Mucosa of descending colon (tissue), 3 donors: ENCODE results near the gene SLC43A1. TPM values are rescaled to one million over a fixed set of nuclear protein-coding genes. Genes with fewer than 3 reads are reported as not detected.
A peak's percentile ranks its signal among the peaks of the same experiment; 100 is the strongest.

Experiments
- ATAC-seq: fragments of 200-7000 bp; cut with Tn5 transposase; one replicate; pipeline ENCODE4 v1.9.1; 2020; ENCODE audit warnings: mild to moderate bottlenecking, moderate library complexity
- DNase-seq, 3 donors: peaks; one replicate each; pipeline ENCODE4 v3.0.0-alpha.2; 2020
- H3K36me3 ChIP-seq: fragments of 200-600 bp; one replicate; pipeline ENCODE4 v1.8.0; 2021; ENCODE audit warnings: low read depth, mild to moderate bottlenecking
- H3K4me1 ChIP-seq: fragments of 200-600 bp; one replicate; pipeline ENCODE4 v1.8.0; 2021; ENCODE audit warnings: low read depth, mild to moderate bottlenecking
- H3K4me3 ChIP-seq: fragments of 200-600 bp; one replicate; pipeline ENCODE4 v1.8.0; 2021; ENCODE audit warnings: mild to moderate bottlenecking
- H3K9me3 ChIP-seq: fragments of 200-600 bp; one replicate; pipeline ENCODE4 v1.8.0; 2021; ENCODE audit warnings: mild to moderate bottlenecking
- intact Hi-C, 2 donors: fragments of 100-400 bp; cut with DNase I in 1 of 2; cut with micrococcal nuclease in 1 of 2; formaldehyde crosslinking; loops; one replicate each; pipeline versions ENCODE4 v1.11.0 to v1.11.1; 2022; cut with DNase I, micrococcal nuclease
- total RNA-seq, 3 donors: library from RNA; stranded (reverse); fragmentation: NEBNext Ultra II Directional in 2 of 3; extraction: Animal tissue kit (Norgen Biotek cat#: 25700) in 2 of 3; gene quantifications; one replicate each; pipeline versions ENCODE4 v1.2.1 to v1.2.4, GENCODE V29; 2021 to 2023
- TF ChIP-seq, protein P1 (sequence below): fragments of 200-600 bp; IDR thresholded peaks from one replicate; pipeline ENCODE4 v1.8.0; 2022; ENCODE audit warnings: antibody characterized with exemption, mild to moderate bottlenecking
- donor health status: DM: no; HTN: no; CAD: no; lungs with moderate emphysema.
- donor health status: DM: no; HTN: no; CAD: no.
- donor health status: DM: no; HTN: yes; CAD: no.

SLC43A1 gene
- total RNA-seq, 3 donors from 2014 or later = 8.3 to 22.6 (median 9.9) TPM

DNA sequence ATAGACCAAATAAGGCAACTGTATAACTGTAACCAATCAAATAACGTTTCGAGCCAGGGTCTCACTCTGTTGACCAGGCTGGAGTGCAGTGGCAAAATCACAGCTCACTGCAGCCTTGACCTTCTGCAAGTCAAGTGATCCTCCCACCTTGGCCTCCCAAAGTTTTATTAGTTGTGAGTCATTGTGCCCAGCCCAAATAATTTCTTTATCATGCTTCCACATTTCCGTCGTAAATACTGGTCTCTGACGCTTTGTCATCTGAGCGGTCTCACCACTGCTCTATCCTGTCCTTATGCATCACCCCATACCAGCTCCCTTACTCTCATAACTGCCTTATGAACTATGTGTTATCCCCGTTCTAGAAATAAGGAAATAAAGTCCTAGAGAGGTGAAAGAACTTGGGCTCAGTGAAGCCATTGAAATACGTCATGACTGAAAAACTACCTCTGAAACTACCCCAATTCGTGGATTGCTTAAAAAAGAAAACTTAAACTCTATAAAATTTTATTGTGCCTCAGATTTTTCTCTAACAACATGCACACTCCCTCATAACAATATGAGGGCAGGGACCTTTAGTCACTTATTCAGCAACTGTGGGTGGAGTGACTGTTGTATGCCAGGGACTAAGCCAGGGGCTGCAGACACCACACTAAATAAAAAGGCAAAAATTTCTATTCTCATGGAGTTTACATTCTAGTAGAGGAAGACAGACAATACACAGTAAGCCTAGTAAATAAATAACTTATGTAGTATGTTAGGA is 71.0 kb downstream of the SLC43A1 start:
- ATAC-seq (peak; percentile 90), DNase-seq (peak in 1 of 3 donors; percentile 12)
- Histone ChIP-seq H3K36me3 (no peaks in the 10 kb centered on the region), H3K9me3 (no peaks in the 10 kb centered on the region), H3K4me1 (peaks cover 7% of the 10 kb centered on the region), H3K4me3 (no peak overlapping the region)
- TF ChIP-seq, protein P1, sequence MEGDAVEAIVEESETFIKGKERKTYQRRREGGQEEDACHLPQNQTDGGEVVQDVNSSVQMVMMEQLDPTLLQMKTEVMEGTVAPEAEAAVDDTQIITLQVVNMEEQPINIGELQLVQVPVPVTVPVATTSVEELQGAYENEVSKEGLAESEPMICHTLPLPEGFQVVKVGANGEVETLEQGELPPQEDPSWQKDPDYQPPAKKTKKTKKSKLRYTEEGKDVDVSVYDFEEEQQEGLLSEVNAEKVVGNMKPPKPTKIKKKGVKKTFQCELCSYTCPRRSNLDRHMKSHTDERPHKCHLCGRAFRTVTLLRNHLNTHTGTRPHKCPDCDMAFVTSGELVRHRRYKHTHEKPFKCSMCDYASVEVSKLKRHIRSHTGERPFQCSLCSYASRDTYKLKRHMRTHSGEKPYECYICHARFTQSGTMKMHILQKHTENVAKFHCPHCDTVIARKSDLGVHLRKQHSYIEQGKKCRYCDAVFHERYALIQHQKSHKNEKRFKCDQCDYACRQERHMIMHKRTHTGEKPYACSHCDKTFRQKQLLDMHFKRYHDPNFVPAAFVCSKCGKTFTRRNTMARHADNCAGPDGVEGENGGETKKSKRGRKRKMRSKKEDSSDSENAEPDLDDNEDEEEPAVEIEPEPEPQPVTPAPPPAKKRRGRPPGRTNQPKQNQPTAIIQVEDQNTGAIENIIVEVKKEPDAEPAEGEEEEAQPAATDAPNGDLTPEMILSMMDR = no peak
- intact Hi-C loops = no loop called here

DNA sequence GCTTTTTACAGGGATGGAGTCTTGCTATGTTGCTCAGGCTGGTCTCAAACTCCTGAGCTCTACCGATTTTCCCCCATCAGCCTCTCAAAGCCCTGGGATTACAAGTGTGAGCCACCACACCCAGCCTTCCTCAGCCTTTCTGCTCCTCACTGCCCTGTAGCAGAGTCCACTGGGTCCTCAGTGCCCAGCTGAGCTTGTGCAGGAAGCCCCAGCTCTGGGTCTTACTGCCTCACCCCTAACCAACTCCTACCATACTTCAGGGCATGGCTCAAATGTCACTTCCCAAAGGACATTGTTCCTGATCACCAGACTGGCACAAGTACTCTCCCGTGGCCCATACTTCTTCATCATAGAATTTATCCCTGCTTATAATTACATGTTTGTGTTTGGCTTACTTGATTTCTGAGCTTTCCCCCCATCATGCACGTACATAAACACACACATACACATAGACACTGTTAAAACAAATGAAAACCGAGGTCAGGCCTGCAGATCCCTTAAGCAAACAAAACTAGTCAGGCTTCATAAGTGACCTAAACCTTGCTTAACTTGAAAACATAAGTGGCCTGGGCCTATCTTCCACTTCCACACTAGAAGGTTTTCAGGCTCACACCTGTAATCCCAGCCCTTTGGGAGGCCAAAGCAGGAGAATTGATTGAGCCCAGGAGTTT is 74.6 kb downstream of the SLC43A1 start:
- no peaks in the 10 kb centered on the region for H3K9me3 ChIP-seq
- DNase-seq = peak in 1 of 3 donors; percentile 4
- H3K4me1 ChIP-seq = peaks cover 7% of the 10 kb centered on the region
- no peak for ATAC-seq
- intact Hi-C loops = no loop called here
- H3K4me3 ChIP-seq = no peak overlapping the region
- H3K36me3 ChIP-seq = no peaks in the 10 kb centered on the region
- TF ChIP-seq, protein P1 = no peak

- Histone ChIP-seq H3K36me3 (no peaks in the 10 kb centered on the region), H3K4me3 (no peak overlapping the region), H3K4me1 (peaks cover 3% of the 10 kb centered on the region), H3K9me3 (no peaks in the 10 kb centered on the region)
- no peak for DNase-seq
- intact Hi-C loops = no loop called here
- no peak for ATAC-seq
- TF ChIP-seq, protein P1 = no peak
Measured at GRCh38 chr11:57439786-57440185, 75.7 kb downstream of the SLC43A1 start.

- ATAC-seq = peak; percentile 78
- intact Hi-C loops = no loop called here
- H3K4me1 ChIP-seq = no peaks in the 10 kb centered on the region
- H3K4me3 ChIP-seq = no peak overlapping the region
- no peaks in the 10 kb centered on the region for H3K36me3 ChIP-seq
- DNase-seq = no peak
- H3K9me3 ChIP-seq = no peaks in the 10 kb centered on the region
- TF ChIP-seq, protein P1 = no peak
Measured at GRCh38 chr11:57438345-57439285, 76.9 kb downstream of the SLC43A1 start.

- intact Hi-C loops = no loop called here
- Histone ChIP-seq H3K9me3 (no peaks in the 10 kb centered on the region), H3K4me1 (no peaks in the 10 kb centered on the region), H3K36me3 (no peaks in the 10 kb centered on the region), H3K4me3 (no peak overlapping the region)
- no peak for ATAC-seq
- DNase-seq = no peak
- TF ChIP-seq, protein P1 = no peak
Measured at GRCh38 chr11:57436031-57436430, 79.5 kb downstream of the SLC43A1 start.
